Hypothalamus (tissue), 51 donors: ENCODE results near the gene GSG1L.

Experiments used
- DNase-seq, 51 donors: peaks; one replicate each; lab custom pipeline; 2025; lab: John Stamatoyannopoulos, UW

GSG1L gene

GRCh38 chr16:27867122-27868110, 196.1 kb downstream of the GSG1L start:
- peak in 36 of 51 donors; percentile 4 to 72 (median 36) for DNase-seq

GRCh38 chr16:27863377-27863776, 200.1 kb downstream of the GSG1L start:
- DNase-seq = no peak

- DNase-seq = no peak
These were observed 200.6 kb downstream of the GSG1L start for GRCh38 chr16:27862953-27863352.

- no peak for DNase-seq
These were observed 203.4 kb downstream of the GSG1L start for GRCh38 chr16:27860091-27860490.

GRCh38 chr16:27859020-27859419, 204.5 kb downstream of the GSG1L start:
- DNase-seq = no peak

GRCh38 chr16:27853651-27854050, 209.9 kb downstream of the GSG1L start:
- no peak for DNase-seq

GRCh38 chr16:27853101-27853500, 210.4 kb downstream of the GSG1L start:
- no peak for DNase-seq

- DNase-seq = no peak
These were observed 210.8 kb downstream of the GSG1L start for GRCh38 chr16:27852681-27853080.

- no peak for DNase-seq
These were observed 211.4 kb downstream of the GSG1L start for GRCh38 chr16:27852116-27852515.

- DNase-seq = no peak
These were observed 211.9 kb downstream of the GSG1L start for GRCh38 chr16:27851586-27851985.

GRCh38 chr16:27849621-27850020, 213.9 kb downstream of the GSG1L start:
- no peak for DNase-seq

GRCh38 chr16:27847030-27847550, 216.4 kb downstream of the GSG1L start:
- no peak for DNase-seq

- no peak for DNase-seq
These were observed 218.7 kb downstream of the GSG1L start for GRCh38 chr16:27844826-27845225.

GRCh38 chr16:27843800-27844199, 219.7 kb downstream of the GSG1L start:
- DNase-seq = no peak

GRCh38 chr16:27841911-27842310, 221.6 kb downstream of the GSG1L start:
- DNase-seq = no peak

GRCh38 chr16:27841061-27841801, 222.3 kb downstream of the GSG1L start:
- no peak for DNase-seq

- DNase-seq = no peak
These were observed 223.0 kb downstream of the GSG1L start for GRCh38 chr16:27840311-27841060.

- no peak for DNase-seq
These were observed 224.1 kb downstream of the GSG1L start for GRCh38 chr16:27839419-27839818.

GRCh38 chr16:27838536-27839175, 224.9 kb downstream of the GSG1L start:
- no peak for DNase-seq

GRCh38 chr16:27829975-27830374, 233.5 kb downstream of the GSG1L start:
- no peak for DNase-seq
